ENCODE data around the gene CPB2.

Gene CPB2

DNA sequence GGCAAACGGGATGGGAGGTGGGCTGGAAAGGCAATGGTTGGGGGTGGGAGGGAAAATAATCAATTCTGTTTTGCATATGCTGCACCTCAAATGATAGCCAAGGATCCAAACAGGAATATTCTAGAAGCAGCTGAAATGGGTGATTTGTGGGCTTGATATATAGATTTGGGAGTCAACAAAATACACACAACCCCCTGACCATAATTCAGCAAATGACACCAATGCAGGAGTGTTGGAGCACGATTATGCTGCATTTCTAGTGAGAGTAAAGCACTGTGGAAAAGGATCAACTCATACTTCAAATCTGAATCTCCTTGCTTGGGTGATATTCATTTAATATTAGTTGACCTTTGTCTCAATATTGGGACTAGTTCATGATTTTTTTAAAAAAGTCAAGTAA is 41.1 kb upstream of the CPB2 start:
- no peak for DNase-seq (ENCODE audit: extremely low read depth, low read depth)
- TF ChIP-seq, protein P1, sequence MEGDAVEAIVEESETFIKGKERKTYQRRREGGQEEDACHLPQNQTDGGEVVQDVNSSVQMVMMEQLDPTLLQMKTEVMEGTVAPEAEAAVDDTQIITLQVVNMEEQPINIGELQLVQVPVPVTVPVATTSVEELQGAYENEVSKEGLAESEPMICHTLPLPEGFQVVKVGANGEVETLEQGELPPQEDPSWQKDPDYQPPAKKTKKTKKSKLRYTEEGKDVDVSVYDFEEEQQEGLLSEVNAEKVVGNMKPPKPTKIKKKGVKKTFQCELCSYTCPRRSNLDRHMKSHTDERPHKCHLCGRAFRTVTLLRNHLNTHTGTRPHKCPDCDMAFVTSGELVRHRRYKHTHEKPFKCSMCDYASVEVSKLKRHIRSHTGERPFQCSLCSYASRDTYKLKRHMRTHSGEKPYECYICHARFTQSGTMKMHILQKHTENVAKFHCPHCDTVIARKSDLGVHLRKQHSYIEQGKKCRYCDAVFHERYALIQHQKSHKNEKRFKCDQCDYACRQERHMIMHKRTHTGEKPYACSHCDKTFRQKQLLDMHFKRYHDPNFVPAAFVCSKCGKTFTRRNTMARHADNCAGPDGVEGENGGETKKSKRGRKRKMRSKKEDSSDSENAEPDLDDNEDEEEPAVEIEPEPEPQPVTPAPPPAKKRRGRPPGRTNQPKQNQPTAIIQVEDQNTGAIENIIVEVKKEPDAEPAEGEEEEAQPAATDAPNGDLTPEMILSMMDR (IDR thresholded peaks at IDR 0.05; ENCODE audit: low read depth, low read length): no peak

DNA sequence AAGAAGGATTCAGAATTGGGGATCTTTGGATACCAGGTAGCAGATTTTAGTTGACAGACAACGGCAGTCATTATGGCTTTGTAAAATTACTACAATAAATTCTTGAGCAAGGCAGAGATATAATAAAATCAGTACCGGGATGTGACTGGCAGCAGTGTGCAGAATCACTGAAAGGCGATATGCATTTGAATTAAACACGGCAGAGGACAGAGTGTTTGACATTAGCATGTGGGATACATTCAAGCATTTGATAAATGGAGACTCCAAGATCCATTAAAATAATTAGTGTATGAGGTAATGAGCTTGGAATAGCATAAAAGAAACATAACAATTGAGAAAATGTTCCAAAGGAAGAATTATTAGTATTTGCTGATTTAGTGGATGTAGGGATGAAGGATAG is 40.3 kb upstream of the CPB2 start:
- no peak for DNase-seq (ENCODE audit: extremely low read depth, low read depth)
- TF ChIP-seq, protein P1 (IDR thresholded peaks at IDR 0.05; ENCODE audit: low read depth, low read length): no peak

DNA sequence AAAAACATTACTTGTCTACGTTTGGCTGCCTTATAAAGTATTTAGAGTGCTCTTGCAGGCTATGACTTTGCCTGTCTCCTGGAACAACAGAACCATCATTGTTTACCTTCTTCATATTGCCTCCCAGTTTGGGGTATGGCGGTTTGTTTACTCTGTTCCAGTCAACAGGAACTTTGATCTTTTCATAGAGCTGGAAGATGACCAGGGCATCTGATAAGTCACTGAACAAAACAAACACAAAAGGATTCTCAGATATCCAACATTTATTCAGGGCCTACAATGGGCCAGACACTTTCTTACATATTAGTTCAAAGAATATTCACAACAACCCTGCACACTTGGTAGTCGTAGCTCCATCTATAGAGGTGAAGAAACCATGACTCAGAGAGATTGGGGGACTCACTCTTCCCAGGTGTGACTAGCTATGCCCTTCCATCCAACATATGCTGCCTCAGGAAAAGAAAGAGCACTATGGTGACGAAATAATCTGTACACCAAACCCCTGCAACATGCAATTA is 38.4 kb upstream of the CPB2 start:
- no peak for DNase-seq (ENCODE audit: extremely low read depth, low read depth)
- TF ChIP-seq, protein P1 (IDR thresholded peaks at IDR 0.05; ENCODE audit: low read depth, low read length): no peak

DNA sequence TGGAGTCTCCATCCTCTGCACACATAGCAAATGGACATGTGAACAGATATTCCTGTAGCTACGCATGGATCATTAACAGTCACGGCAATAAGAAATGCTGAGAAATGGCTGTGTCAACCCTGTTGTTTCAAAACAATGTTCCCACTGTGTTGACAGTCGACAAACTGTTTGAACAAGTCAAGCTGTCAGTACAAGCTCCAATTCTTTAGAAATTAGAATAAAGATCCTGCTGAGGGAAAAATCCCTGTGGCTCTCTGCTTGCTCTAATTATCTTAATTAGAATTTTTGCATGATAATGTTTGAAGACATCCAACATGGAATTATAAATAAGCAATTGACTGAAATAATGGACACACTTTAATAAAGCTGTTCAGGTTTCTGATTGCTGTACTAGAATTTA is 37.9 kb upstream of the CPB2 start:
- no peak for DNase-seq (ENCODE audit: extremely low read depth, low read depth)

DNA sequence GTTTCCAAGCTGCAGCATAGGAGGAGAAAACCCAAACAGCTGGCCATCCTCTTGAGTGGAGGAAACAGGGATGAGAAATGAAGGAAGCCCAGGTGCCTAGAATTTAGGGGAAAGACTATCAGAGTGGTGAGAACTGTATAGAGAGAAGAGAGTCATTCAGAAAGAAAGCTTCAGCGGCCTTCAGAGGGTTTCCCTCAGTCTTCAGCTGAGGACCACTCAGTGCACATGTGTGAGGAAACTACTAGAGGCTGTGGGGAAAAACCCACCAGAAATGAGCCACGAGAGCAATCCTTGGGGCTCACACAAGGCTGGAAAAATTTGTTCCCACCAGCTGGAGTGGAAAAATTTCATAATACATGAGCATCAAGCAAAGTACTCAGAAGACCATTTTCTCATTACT is 35.2 kb upstream of the CPB2 start:
- no peak for DNase-seq (ENCODE audit: extremely low read depth, low read depth)

More for the DNA sequence above, 37.9 kb upstream of the CPB2 start:
- TF ChIP-seq, protein P1 (IDR thresholded peaks at IDR 0.05; ENCODE audit: low read depth, low read length): no peak

DNA sequence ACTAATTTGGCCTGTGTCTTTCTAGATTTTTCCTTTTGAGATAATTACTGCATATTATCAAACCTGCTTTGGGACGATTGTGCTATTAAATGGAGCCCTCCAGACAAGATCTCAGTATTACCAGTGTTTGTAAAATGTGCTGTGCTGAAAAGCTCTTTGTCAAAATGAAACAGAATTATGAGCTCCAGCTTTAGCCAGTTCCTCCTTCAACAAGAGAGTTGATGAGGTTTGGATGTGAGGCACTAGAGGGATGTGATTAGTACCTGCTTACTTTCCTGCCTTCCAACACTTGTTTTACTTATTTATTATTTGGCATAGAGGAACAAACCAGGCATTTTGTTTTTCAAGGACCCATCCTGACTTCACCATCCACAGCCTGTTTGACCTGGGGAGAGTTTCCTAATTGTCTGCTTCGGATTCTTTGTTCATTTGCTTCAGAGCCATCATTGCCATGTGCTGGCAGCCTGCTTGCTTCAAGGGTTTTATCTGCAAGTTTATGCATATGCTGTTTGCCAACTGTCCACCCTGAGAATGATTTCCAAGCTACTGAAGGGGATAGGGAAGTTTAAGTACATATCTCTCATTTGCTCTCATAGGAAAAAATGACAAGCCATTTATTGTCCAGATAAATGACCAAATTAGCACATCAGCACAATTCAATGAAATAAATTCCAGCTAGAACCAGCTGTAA is 32.9 kb upstream of the CPB2 start:
- TF ChIP-seq, protein P1 (IDR thresholded peaks at IDR 0.05; ENCODE audit: low read depth, low read length): no peak
- DNase-seq (ENCODE audit: extremely low read depth, low read depth): no peak

More for the DNA sequence above, 35.2 kb upstream of the CPB2 start:
- TF ChIP-seq, protein P1 (IDR thresholded peaks at IDR 0.05; ENCODE audit: low read depth, low read length): no peak

DNA sequence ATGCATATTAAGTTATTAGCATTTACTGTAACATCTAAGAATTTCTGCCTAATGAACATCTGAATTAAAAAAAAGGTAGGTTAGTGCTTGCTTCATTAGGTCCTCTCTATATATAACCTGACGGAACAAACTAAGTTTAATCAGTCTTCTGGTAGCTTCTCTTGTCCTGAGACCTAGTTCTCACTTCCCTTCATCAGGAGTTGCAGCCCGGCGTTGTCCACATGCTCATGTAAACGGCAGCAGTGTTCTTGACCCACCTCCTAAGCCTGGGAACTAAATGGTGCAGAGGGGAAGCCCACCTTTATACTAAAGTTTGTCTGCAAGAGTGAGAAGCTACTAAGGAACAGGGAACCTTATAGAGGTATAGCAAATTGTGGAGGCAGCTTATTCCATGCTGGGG is 31.9 kb upstream of the CPB2 start:
- no peak for DNase-seq (ENCODE audit: extremely low read depth, low read depth)
- TF ChIP-seq, protein P1 (IDR thresholded peaks at IDR 0.05; ENCODE audit: low read depth, low read length): no peak

Data from AG09319 (cell line).